Measurements from ENCODE around the gene FCGBP.

DNA sequence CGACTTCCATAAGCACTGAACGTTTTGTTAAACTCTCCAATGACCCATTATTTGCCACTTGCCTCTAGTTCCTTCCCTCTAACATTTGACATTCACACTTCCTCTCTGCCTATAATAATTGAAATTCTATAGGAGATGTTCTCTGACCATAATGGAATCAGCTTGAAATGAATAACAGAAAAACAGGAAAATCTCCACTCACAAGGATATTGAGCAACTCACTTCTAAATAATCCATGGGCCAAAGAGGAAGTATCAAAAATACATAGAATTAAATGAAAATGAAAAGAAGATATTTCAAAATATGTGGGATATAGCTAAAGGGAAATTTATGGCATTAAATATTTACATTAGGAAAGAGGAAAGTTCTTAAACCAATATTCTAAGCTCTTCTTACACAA, 3.4 kb upstream of the FCGBP start:
- TF ChIP-seq, protein P1, sequence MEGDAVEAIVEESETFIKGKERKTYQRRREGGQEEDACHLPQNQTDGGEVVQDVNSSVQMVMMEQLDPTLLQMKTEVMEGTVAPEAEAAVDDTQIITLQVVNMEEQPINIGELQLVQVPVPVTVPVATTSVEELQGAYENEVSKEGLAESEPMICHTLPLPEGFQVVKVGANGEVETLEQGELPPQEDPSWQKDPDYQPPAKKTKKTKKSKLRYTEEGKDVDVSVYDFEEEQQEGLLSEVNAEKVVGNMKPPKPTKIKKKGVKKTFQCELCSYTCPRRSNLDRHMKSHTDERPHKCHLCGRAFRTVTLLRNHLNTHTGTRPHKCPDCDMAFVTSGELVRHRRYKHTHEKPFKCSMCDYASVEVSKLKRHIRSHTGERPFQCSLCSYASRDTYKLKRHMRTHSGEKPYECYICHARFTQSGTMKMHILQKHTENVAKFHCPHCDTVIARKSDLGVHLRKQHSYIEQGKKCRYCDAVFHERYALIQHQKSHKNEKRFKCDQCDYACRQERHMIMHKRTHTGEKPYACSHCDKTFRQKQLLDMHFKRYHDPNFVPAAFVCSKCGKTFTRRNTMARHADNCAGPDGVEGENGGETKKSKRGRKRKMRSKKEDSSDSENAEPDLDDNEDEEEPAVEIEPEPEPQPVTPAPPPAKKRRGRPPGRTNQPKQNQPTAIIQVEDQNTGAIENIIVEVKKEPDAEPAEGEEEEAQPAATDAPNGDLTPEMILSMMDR (conservative IDR thresholded peaks at IDR 0.05; ENCODE audit: low read depth, low read length), result no peak
- no peak for TF ChIP-seq EZH2 (IDR thresholded peaks at IDR 0.05; ENCODE audit: low read length, unreplicated experiment)
